ENCODE measurements around the gene CCDC80. TPM values are rescaled to one million over a fixed set of nuclear protein-coding genes. Genes with fewer than 3 reads are reported as not detected.

The CCDC80 gene
- total RNA-seq, 4 donors from 2014 or later = 29.7 to 207 (median 120) TPM

DNA sequence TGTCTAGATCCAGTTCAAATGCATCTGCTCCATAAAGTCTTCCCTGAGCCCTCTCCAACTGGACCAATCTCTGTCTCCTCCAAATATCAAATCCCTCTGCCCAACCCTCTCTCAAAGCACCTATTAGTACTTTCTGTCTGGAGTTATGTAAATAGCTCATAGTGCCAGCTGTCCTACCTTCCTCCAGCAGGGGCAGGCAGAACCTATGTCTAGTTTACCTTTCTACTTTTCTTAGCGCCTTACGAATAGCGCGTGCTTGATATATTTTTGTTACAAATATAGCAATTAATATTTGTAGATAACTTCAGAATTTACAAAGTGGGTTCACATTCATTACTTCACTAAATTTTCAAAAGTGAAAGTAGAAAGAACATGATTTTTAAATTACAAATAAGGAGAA is 14.0 kb upstream of the CCDC80 start:
- Histone ChIP-seq H3K9me3 (no peaks in the 10 kb centered on the region), H3K27ac (peak overlapping the region; percentile 62 to 72), H3K4me1 (peaks cover 0 to 10% of the 10 kb centered on the region in 2 donors), H3K4me3 (no peak overlapping the region), H3K36me3 (no peaks in the 10 kb centered on the region), H3K27me3 (no peaks in the 10 kb centered on the region)
- intact Hi-C loops (cut with DNase I; ENCODE audit: low total_unique reads) = no loop called here
- DNase-seq = no peak
- TF ChIP-seq POLR2A (IDR thresholded peaks at IDR 0.05) = no peak
- TF ChIP-seq CTCF (IDR thresholded peaks at IDR 0.05) = no peak

- Histone ChIP-seq H3K9me3 (no peaks in the 10 kb centered on the region), H3K4me3 (no peak overlapping the region), H3K27ac (peak overlapping the region; percentile 62 to 72), H3K27me3 (no peaks in the 10 kb centered on the region), H3K36me3 (no peaks in the 10 kb centered on the region), H3K4me1 (peaks cover 0 to 10% of the 10 kb centered on the region in 2 donors)
- no peak for DNase-seq
- no peak for TF ChIP-seq POLR2A (IDR thresholded peaks at IDR 0.05)
- TF ChIP-seq CTCF (IDR thresholded peaks at IDR 0.05) = no peak
- intact Hi-C loops (cut with DNase I; ENCODE audit: low total_unique reads) = no loop called here
These were observed 13.5 kb upstream of the CCDC80 start for GRCh38 chr3:112654492-112654891.

GRCh38 chr3:112653881-112654300 is 12.9 kb upstream of the CCDC80 start:
- Histone ChIP-seq H3K4me1 (peaks cover 0 to 10% of the 10 kb centered on the region in 2 donors), H3K9me3 (no peaks in the 10 kb centered on the region), H3K27ac (peak overlapping the region; percentile 62 to 72), H3K27me3 (no peaks in the 10 kb centered on the region), H3K4me3 (no peak overlapping the region), H3K36me3 (no peaks in the 10 kb centered on the region)
- intact Hi-C loops (cut with DNase I; ENCODE audit: low total_unique reads) = no loop called here
- no peak for TF ChIP-seq CTCF (IDR thresholded peaks at IDR 0.05)
- no peak for TF ChIP-seq POLR2A (IDR thresholded peaks at IDR 0.05)
- peak; percentile 44 to 52 for DNase-seq

DNA sequence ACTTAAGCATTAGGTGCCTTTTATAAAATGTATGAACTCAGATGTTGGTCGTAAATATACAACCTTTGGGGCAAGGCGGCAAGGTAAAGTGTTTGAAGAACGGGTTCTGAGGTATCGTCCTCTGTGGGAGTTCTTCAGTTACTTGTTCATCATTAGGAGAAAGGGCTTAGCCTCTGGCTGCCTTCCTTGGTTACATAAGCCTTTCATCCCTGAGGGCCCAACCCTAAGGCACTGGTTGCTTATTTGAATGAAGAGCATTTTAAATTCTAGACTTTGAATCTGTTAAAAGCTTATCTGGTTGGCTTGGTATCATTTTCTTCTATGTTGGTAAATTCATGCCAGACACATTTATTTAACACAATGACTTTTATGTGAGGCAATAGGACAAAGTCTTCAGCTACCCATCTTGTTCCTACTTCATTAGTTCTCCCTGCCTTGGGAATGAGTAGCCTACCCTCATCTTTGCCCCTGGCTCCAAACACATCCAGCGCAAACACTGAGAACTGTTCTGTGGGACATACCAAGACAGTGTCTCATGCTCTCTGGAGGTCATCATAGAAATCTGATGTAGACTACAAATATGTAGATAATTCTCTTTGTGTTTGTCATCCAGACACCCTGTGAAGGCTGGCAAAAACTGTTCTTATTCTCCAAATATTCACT is 12.4 kb upstream of the CCDC80 start:
- no peak overlapping the region for H3K4me3 ChIP-seq
- H3K9me3 ChIP-seq = no peaks in the 10 kb centered on the region
- TF ChIP-seq CTCF (IDR thresholded peaks at IDR 0.05) (no peak), POLR2A (IDR thresholded peaks at IDR 0.05) (no peak)
- peak overlapping the region; percentile 62 to 72 for H3K27ac ChIP-seq
- no peaks in the 10 kb centered on the region for H3K27me3 ChIP-seq
- DNase-seq = no peak
- no peaks in the 10 kb centered on the region for H3K36me3 ChIP-seq
- intact Hi-C loops (cut with DNase I; ENCODE audit: low total_unique reads) = no loop called here
- H3K4me1 ChIP-seq = peaks cover 0 to 10% of the 10 kb centered on the region in 2 donors

- no peak for DNase-seq
- Histone ChIP-seq H3K4me3 (no peak overlapping the region), H3K27me3 (no peaks in the 10 kb centered on the region), H3K36me3 (no peaks in the 10 kb centered on the region), H3K27ac (no peak overlapping the region), H3K4me1 (peaks cover 0 to 10% of the 10 kb centered on the region in 2 donors), H3K9me3 (no peaks in the 10 kb centered on the region)
- TF ChIP-seq POLR2A (IDR thresholded peaks at IDR 0.05) (no peak), CTCF (IDR thresholded peaks at IDR 0.05) (no peak)
- intact Hi-C loops (cut with DNase I; ENCODE audit: low total_unique reads) = no loop called here
These were observed 10.6 kb upstream of the CCDC80 start for GRCh38 chr3:112651516-112651915.
